ENCODE results near the gene POLE2. TPM values are rescaled to one million over a fixed set of nuclear protein-coding genes. Genes with fewer than 3 reads are reported as not detected.
A peak's percentile ranks its signal among the peaks of the same experiment; 100 is the strongest.

The POLE2 gene
- total and polyA plus RNA-seq, 2 of the 13 experiments (the other 11 are each of a cell fraction or from before 2014, with no cell fraction given), result 16.6 to 37.0 TPM

DNA sequence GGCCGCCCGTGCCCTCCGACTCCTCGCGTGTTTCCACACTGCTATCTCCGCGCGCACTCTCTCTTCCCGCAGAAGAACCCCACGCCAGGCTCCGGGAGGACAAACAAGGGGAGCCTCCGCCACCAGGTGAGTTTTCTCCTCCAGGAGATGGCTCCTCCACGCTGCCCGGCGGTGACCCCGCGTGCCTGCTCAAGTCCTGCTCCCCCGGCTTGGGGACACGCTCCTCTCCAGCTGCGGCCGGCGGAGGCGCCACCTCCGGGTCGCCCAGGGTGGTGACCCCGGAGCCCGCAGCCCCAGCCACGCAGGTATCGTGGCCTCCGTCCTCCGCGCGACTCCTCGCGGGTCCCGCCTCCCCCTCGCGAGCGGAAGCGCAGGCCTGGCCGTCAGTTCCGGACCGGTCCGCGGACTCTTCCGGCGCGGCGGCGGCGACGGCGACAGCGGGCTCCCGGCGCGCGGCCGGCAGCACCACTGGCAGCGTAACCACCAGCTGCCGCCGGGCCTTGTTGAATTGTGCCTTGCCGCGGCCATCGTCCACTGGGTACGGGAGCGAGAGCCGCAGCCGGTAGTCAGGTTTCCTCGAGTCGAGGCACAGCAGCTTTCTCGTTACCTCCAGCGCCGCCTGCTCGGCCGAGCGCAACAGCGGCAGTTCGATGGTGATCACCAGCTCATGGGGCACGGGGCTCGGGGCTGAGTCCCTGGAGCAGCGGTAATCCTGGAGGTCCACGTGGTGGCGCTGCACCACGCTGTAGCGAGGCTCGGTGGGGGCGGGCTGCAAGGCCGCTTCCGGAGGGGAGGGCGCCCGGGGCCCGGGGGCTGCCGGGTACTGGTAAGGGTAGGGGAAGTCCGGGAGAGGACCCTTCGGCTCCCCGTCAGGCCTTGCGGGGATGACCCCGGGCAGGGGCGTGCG, 54.1 kb downstream of the POLE2 start (continued):
- TF ChIP-seq HMGXB3 (CRISPR knock-in tag; IDR thresholded peaks at IDR 0.05; ENCODE audit: borderline replicate concordance) (no peak), KDM5B (CRISPR knock-in tag; IDR thresholded peaks at IDR 0.05; ENCODE audit: borderline replicate concordance) (peak; percentile 59; the same call in 1 of the 2 replicates), GABPB1 (CRISPR knock-in tag; IDR thresholded peaks at IDR 0.05) (peak; percentile 93), ZNF660 (CRISPR knock-in tag; IDR thresholded peaks at IDR 0.05; ENCODE audit: borderline replicate concordance, low read depth) (no peak), AHR (CRISPR knock-in tag; IDR thresholded peaks at IDR 0.05) (no peak), GATAD1 (CRISPR knock-in tag; IDR thresholded peaks at IDR 0.05) (peak; percentile 90), ZNF7 (CRISPR knock-in tag; IDR thresholded peaks at IDR 0.05) (no peak), ZHX2 (IDR thresholded peaks at IDR 0.05; ENCODE audit: low read depth) (no peak; the same call in 1 of the 2 replicates), ZHX2 (CRISPR knock-in tag; IDR thresholded peaks at IDR 0.05; ENCODE audit: borderline replicate concordance) (no peak)
- TF ChIP-seq, protein P1, sequence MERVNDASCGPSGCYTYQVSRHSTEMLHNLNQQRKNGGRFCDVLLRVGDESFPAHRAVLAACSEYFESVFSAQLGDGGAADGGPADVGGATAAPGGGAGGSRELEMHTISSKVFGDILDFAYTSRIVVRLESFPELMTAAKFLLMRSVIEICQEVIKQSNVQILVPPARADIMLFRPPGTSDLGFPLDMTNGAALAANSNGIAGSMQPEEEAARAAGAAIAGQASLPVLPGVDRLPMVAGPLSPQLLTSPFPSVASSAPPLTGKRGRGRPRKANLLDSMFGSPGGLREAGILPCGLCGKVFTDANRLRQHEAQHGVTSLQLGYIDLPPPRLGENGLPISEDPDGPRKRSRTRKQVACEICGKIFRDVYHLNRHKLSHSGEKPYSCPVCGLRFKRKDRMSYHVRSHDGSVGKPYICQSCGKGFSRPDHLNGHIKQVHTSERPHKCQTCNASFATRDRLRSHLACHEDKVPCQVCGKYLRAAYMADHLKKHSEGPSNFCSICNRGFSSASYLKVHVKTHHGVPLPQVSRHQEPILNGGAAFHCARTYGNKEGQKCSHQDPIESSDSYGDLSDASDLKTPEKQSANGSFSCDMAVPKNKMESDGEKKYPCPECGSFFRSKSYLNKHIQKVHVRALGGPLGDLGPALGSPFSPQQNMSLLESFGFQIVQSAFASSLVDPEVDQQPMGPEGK (CRISPR knock-in tag; IDR thresholded peaks at IDR 0.05), result peak; percentile 99
- TF ChIP-seq, protein P2, sequence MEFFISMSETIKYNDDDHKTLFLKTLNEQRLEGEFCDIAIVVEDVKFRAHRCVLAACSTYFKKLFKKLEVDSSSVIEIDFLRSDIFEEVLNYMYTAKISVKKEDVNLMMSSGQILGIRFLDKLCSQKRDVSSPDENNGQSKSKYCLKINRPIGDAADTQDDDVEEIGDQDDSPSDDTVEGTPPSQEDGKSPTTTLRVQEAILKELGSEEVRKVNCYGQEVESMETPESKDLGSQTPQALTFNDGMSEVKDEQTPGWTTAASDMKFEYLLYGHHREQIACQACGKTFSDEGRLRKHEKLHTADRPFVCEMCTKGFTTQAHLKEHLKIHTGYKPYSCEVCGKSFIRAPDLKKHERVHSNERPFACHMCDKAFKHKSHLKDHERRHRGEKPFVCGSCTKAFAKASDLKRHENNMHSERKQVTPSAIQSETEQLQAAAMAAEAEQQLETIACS (CRISPR knock-in tag; IDR thresholded peaks at IDR 0.05), result peak; percentile 69; the same call in 1 of the 2 replicates
- TF ChIP-seq, protein P3, sequence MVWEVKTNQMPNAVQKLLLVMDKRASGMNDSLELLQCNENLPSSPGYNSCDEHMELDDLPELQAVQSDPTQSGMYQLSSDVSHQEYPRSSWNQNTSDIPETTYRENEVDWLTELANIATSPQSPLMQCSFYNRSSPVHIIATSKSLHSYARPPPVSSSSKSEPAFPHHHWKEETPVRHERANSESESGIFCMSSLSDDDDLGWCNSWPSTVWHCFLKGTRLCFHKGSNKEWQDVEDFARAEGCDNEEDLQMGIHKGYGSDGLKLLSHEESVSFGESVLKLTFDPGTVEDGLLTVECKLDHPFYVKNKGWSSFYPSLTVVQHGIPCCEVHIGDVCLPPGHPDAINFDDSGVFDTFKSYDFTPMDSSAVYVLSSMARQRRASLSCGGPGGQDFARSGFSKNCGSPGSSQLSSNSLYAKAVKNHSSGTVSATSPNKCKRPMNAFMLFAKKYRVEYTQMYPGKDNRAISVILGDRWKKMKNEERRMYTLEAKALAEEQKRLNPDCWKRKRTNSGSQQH (CRISPR knock-in tag; IDR thresholded peaks at IDR 0.05; ENCODE audit: low read depth), result peak; percentile 92; the same call in 1 of the 2 replicates
